ENCODE results near the gene VPS35. TPM values are rescaled to one million over a fixed set of nuclear protein-coding genes. Genes with fewer than 3 reads are reported as not detected.
A peak's percentile ranks its signal among the peaks of the same experiment; 100 is the strongest.

VPS35 gene
- total and polyA plus RNA-seq, 2 of the 13 experiments (the other 11 are each of a cell fraction or from before 2014, with no cell fraction given) = 30.7 to 136 TPM

GRCh38 chr16:46621006-46621933 lies 67.7 kb downstream of the VPS35 start, which contains the start of gene SHCBP1 (continued):
- peak; percentile 94 for TF ChIP-seq HDAC2 (CRISPR knock-in tag; IDR thresholded peaks at IDR 0.05)
- TF ChIP-seq TBL1XR1 (IDR thresholded peaks at IDR 0.05; ENCODE audit: borderline replicate concordance, low read length, partially characterized antibody) = no peak
- peak; percentile 41 for TF ChIP-seq RAD21 (CRISPR knock-in tag; IDR thresholded peaks at IDR 0.05)
- peak; percentile 71; the same call in 1 of the 2 replicates for TF ChIP-seq ZNF747 (CRISPR knock-in tag; IDR thresholded peaks at IDR 0.05; ENCODE audit: borderline replicate concordance)
- peak; percentile 64; the same call in 1 of the 2 replicates for TF ChIP-seq ZNF710 (CRISPR knock-in tag; IDR thresholded peaks at IDR 0.05; ENCODE audit: borderline replicate concordance)
- no peak for TF ChIP-seq GLI4 (CRISPR knock-in tag; IDR thresholded peaks at IDR 0.05; ENCODE audit: borderline replicate concordance)
- TF ChIP-seq SIN3B (IDR thresholded peaks at IDR 0.05; ENCODE audit: low read length) = peak; percentile 99
- peak; percentile 66; the same call in 1 of the 2 replicates for TF ChIP-seq ZC3H13 (CRISPR knock-in tag; IDR thresholded peaks at IDR 0.05)
- no peak for TF ChIP-seq ZUFSP (CRISPR knock-in tag; IDR thresholded peaks at IDR 0.05; ENCODE audit: borderline replicate concordance)
- peak; percentile 87 for TF ChIP-seq THAP9 (CRISPR knock-in tag; IDR thresholded peaks at IDR 0.05; ENCODE audit: borderline replicate concordance)
- 0 out of 2 replicates have a peak, but pooled peaks have one; percentile 70 for TF ChIP-seq PCBP1 (IDR thresholded peaks at IDR 0.05; ENCODE audit: borderline replicate concordance, low read depth, low read length)
- no peak for TF ChIP-seq GLMP (CRISPR knock-in tag; IDR thresholded peaks at IDR 0.05; ENCODE audit: borderline replicate concordance)
- peak; percentile 80 for TF ChIP-seq CHD4 (IDR thresholded peaks at IDR 0.05; ENCODE audit: borderline replicate concordance, low read length)
- TF ChIP-seq PBX2 (CRISPR knock-in tag; IDR thresholded peaks at IDR 0.05) = no peak
- TF ChIP-seq PATZ1 (CRISPR knock-in tag; IDR thresholded peaks at IDR 0.05) = peak; percentile 97
- TF ChIP-seq U2AF2 (IDR thresholded peaks at IDR 0.05; ENCODE audit: low read depth, low read length) = no peak
